Gastrocnemius medialis (tissue), 4 donors: ENCODE results near the gene TEX12.

Source experiments
- POLR2A ChIP-seq, 2 donors: fragments of 450-650 bp; IDR thresholded peaks; one replicate each; pipeline ENCODE4 v1.6.1; 2017; ENCODE audit warnings: antibody characterized with exemption in 2 of 2, mild to moderate bottlenecking in 2 of 2, moderate library complexity in 2 of 2
- TF ChIP-seq, protein P1 (sequence below), 5 experiments: fragments of 450-650 bp in 3 of 5; fragments of 200-600 bp in 2 of 5; sonication (generic) in 2 of 5; IDR thresholded peaks in 4 of 5; conservative IDR thresholded peaks in 1 of 5; 1 replicate in 4 of 5; 2 replicates in 1 of 5; pipeline ENCODE4 v1.5.1; 2016 to 2019; ENCODE audit warnings: antibody characterized with exemption in 5 of 5, mild to moderate bottlenecking in 3 of 5, moderate library complexity in 3 of 5

DNA sequence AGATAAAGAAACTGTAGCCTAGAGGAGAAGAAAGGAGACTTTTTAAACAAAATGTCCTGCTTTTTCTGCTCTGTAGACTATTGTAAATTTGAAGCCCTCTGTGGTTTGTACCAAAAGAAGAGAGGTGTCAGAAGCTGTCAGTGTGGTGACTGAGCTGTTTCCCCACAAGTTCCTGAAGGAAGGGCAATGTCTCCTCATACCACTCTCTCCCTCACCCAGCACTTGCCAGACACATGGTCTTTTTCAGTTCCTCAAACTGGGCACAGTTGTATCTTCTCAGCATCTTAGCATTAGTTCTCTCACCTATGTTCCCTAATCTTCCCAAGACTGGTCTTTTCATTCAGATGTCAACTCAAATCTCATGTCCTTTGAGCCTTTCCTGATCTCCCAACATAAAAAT, 12.4 kb downstream of the TEX12 start:
- TF ChIP-seq POLR2A (IDR thresholded peaks at IDR 0.05) = no peak
- TF ChIP-seq, protein P1, sequence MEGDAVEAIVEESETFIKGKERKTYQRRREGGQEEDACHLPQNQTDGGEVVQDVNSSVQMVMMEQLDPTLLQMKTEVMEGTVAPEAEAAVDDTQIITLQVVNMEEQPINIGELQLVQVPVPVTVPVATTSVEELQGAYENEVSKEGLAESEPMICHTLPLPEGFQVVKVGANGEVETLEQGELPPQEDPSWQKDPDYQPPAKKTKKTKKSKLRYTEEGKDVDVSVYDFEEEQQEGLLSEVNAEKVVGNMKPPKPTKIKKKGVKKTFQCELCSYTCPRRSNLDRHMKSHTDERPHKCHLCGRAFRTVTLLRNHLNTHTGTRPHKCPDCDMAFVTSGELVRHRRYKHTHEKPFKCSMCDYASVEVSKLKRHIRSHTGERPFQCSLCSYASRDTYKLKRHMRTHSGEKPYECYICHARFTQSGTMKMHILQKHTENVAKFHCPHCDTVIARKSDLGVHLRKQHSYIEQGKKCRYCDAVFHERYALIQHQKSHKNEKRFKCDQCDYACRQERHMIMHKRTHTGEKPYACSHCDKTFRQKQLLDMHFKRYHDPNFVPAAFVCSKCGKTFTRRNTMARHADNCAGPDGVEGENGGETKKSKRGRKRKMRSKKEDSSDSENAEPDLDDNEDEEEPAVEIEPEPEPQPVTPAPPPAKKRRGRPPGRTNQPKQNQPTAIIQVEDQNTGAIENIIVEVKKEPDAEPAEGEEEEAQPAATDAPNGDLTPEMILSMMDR (IDR thresholded peaks at IDR 0.05 in 4 of 5, conservative IDR thresholded peaks at IDR 0.05 in 1 of 5) = no peak
